Stimulated activated CD4-positive, alpha-beta T cell treated with anti-CD3 and anti-CD28 coated beads, TNF-alpha, amount 100 ng/mL, for 4 hours (primary cell): Measurements from ENCODE around the gene MROH7.

ENCODE experiments used
- DNase-seq, 3 experiments: peaks; one replicate each; pipeline ENCODE4 v3.0.0-alpha.2; 2020; ENCODE audit warnings: low read depth in 3 of 3

The MROH7 gene

GRCh38 chr1:54741531-54741930 lies 99.9 kb downstream of the MROH7 start:
- DNase-seq, result no peak

DNA sequence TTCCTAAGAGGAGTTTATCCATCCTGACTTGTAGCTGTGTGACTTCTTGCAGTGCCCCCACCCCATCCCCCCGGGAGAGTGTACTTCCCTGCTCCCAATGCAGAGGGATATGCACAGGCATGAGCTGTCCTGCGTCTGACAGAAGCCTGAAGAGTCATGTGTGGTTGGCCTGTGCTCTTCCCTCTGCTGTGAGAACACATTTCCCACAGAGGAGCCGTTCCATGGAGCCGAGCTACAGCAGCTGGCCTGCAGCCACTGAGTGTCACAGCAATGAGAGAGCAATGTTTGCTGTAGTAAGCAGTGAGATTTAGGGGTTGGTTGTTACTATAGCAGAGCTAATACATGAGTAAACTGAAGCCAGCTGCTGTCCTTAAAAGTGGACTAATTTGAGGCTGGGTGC lies 100.7 kb downstream of the MROH7 start:
- DNase-seq, result no peak

DNA sequence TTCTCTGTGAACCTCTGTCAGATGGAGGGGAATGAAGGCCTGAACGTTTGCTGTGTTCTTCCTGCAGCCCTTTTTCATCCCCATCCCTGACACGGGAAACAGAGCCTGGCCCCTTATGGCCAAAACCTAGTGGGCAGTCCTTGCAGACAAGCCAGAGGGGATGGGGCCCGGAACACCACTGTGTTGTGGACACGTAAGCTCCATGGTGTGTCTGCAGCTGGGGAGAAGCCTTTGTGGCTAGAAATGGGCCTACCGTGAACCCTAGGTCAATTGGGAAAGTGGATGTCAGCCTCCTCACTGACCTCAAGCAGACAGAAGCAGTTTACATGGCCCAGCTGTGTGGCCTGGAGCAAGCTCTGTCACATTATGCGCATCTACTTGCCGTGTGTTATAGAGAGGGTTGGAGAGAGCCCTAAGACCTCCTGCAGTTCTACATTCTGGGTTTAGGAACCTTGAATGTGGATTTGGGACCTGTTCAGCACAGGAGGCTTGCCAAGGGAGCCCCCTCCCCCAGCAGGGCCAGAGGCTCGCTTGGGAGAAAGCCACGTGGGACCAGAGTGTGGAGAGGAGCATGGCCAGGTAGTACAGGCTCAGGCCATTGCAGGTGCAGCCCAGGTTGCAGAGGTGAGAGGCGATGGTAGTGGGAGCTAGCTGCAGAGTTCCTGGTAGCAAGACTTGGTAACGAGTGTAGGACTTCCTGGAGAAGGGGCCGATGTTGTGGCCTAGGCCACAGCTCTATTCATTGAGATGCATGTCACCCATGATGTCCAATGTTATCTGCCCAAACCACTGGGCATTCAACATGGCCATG lies 102.0 kb downstream of the MROH7 start:
- no peak for DNase-seq

DNA sequence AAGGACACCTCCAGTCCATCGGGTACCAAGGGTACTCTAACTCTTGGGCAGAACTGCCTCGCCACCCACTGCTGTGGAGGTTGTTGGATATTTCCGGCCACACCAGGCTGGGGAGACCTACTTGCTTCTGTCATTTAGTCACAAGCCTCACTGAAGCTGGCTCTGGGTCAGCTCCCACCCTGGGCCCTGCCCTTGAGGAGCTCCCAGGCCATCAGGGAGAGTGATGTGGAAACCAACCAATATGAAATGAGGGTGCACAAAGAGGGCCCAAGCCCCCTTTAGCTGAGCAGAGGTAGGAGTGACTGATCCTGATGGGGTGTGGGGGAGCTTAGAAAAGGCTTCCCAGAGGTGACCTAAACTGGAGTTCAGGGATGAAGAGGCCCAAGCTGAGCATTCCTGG lies 103.1 kb downstream of the MROH7 start:
- no peak for DNase-seq

DNA sequence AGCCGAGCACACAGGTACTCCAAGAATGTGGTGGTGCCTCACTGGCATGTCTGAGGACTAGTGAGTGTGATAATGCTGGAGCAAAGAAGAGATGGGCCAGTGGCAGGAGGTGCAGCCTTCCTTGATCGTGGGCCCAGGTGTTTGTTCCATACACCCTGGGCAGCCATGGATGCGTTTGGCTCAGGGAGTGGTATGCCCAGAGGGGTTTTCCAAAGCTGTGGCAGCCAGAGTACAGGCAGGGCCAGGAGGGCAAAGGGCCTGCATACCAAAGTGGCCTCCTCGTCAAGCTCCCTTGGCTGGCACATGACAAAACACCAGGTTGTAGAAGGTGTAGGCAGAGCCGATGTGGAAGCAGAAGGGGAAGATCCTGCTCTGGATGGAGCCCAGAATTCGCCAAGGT lies 103.7 kb downstream of the MROH7 start:
- no peak for DNase-seq

GRCh38 chr1:54745864-54746263 lies 104.3 kb downstream of the MROH7 start:
- DNase-seq, result no peak

- no peak for DNase-seq
Observed at GRCh38 chr1:54748094-54748835, 106.7 kb downstream of the MROH7 start.

DNA sequence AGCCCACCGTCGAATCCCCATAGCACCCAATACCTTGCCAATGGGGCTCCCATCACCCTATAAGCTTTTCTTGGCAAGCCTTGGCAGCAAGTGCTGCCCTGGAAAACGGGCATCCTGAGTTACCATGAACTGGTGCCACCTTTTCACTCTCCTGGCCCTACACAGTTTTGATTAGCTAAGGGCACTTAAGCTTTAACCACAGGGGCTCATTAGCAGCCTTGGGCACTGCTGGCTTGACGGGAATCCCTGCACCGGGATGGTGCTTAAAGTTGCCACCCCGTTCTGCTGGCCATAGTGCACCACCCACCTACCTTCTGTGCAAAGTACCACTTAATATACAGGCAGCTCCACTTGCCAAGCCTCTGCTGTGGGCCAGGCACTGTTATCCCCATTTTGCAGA lies 109.0 kb downstream of the MROH7 start:
- DNase-seq, result no peak

DNA sequence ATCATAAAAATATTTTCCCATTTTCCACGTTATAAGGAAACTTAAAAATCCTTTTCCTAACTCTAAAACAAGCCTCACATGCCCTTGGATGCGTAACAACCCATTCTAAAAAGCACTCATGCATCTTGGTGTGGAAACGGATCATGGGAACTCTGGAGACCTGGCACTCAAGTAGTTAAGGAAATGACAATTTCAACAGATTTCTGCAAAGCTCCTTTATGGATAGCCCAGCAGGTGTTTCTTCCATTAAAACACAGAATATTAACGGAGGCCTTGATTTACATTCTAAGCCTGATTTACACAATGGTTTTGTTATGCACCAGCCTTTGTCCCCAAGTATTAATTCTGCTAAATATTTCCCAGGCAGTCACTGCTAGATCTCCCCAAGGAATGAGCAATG lies 109.8 kb downstream of the MROH7 start:
- DNase-seq, result no peak

DNA sequence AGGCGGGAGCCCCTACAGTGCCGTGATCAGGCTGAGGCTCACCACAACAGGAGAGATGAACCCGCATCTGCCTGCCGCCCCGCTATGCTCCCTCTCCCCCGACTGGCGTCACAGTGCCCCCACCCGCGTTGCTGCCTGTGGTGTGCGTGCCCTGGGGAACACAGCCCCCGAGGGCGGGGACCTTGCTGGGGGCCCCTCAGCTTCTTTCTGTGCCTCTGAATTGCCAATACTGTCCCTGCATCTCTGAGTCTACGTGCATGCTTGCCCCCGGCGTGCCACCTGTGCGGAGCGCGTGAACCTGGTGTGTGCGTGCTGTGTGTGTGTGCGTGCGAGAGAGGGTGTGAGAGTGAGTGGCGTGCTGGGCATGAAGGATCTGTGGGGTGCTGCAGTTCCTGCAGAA lies 112.5 kb downstream of the MROH7 start:
- DNase-seq, result no peak

DNA sequence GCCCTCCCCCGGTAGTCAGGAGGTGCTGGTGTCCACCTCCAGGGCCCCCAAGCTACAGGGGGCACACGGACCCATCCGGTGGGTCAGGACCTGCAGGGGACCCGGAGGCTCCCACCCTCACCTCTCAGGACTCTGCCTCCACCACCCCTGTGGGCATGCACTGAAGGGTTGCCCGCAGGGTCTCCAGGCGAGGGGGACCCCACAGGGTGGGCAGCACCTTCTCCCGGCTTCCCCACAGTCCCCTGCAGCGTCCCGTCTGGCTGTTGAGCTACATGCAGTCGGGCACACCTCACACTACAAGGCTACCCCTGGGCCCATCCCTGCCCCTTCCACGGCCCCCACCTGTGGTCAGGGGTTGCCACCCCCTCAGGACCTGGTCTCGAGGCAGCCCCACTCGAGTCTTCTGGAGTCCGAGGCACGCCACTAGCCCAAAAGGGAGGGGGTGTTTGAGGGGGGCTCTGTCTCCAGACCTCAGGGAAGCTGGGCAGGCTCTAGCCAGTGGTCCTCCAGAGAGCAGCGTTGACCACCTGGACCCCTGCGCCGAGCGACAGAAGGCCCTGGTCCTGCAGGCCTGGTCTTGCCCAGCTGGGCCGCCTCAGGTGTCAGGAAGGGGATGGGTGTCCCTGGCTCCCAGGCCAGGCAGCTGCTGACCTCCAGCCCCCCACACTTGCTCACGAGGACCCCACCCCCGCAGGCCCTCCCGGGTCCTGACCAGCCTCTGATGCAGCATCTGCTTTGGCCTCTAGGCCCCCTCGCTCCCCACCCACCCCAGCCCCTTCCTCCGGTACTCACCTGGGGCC lies 113.1 kb downstream of the MROH7 start:
- no peak for DNase-seq

DNA sequence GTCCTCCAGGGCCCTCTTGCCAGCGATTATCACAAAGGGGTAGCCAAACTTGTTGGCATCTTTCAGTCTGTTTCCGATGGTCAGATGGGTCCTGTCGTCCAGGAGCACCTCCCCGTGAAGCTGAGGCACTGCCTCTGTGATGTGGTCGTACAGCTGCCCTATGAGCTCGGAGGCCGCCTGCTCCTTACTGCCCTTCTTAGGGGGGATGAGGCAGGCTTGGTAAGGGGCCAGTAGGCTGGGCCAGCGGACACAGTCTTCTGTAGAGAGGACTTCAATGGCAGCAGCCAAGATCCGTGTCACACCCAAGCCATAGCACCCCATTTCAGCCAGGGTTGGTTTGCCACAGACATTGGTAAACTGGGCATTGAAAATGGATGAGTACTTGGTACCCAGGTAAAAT lies 116.2 kb downstream of the MROH7 start:
- DNase-seq, result no peak

DNA sequence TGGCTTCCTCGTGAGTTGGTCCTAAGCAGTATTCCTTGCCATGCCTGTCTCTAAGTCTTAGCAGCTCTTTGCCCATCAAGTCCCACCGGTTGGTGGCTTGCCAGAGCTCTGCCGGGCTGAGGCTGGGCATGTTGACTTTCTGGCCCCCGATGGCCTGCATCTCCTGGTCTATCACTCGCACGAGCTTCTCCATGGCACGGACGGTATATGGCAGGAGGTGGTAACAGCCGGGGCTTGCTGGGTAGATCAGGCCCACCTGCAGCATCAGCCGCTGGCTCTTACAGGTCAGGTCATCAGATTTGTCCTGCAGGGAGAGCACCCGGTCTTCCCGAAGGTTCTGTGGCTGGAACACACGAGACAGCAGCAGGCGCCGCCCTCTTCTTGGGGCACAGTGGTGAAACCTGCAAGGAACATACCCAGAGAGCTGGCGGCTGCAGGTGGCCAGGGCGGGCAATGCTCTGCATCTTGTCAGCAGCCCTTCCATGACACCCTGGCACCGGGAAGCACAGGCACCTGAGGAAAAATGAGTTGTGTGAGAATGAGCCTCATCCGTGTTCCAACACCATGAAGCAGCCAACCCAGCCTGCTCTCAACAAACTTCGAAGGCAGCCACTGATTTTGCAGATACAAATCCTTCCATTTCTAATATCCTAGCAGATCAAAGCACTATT lies 117.2 kb downstream of the MROH7 start:
- no peak for DNase-seq
